GM21737 (cell line): ENCODE measurements around the gene PTPRCAP.
A peak's percentile ranks its signal among the peaks of the same experiment; 100 is the strongest.
"Not testable (repeated sequence)": the region's sequence is repeated elsewhere in the genome, so short reads cannot be mapped to it uniquely, and the experiment has no call there.

ENCODE experiments used
- ATAC-seq: cut with Tn5 transposase; IDR thresholded peaks from one replicate; pipeline ENCODE4 v1.9.1; 2021; ENCODE audit warnings: mild to moderate bottlenecking, moderate library complexity; ENCODE audit not compliant: unreplicated experiment

Gene PTPRCAP

GRCh38 chr11:67437082-67437808 lies at the start of gene PTPRCAP:
TSS of gene PTPRCAP (minus strand) at chr11:67437682. CDS start at chr11:67437619, 63 bp downstream.
- no peak for ATAC-seq

GRCh38 chr11:67486481-67487195 lies 49.2 kb upstream of the PTPRCAP start:
- ATAC-seq: no peak

GRCh38 chr11:67485873-67486361 lies 48.4 kb upstream of the PTPRCAP start:
- not testable (repeated sequence) for ATAC-seq

- no peak for ATAC-seq
These were observed 47.4 kb upstream of the PTPRCAP start for GRCh38 chr11:67484847-67485311.

GRCh38 chr11:67483831-67484665 lies 46.6 kb upstream of the PTPRCAP start:
- no peak for ATAC-seq

- ATAC-seq: peak; percentile 60
These were observed 45.6 kb upstream of the PTPRCAP start, which contains the start of gene AIP for GRCh38 chr11:67482827-67483798. TSS of gene AIP (plus strand) at chr11:67483026. CDS start at chr11:67483159, 133 bp downstream.

- ATAC-seq: no peak
These were observed 44.9 kb upstream of the PTPRCAP start for GRCh38 chr11:67482275-67482826.

- not testable (repeated sequence) for ATAC-seq
These were observed 40.0 kb upstream of the PTPRCAP start for GRCh38 chr11:67477344-67478050.

- not testable (repeated sequence) for ATAC-seq
These were observed 39.2 kb upstream of the PTPRCAP start for GRCh38 chr11:67476692-67477091.

GRCh38 chr11:67472882-67473281 lies 35.4 kb upstream of the PTPRCAP start:
- no peak for ATAC-seq

GRCh38 chr11:67470337-67471002 lies 33.0 kb upstream of the PTPRCAP start:
- no peak for ATAC-seq

GRCh38 chr11:67469508-67469811 lies 32.0 kb upstream of the PTPRCAP start:
- no peak for ATAC-seq

- peak; percentile 67 for ATAC-seq
These were observed 31.5 kb upstream of the PTPRCAP start, which contains the start of gene TMEM134 for GRCh38 chr11:67468759-67469507. TSS of gene TMEM134 (minus strand) at chr11:67469251. CDS start at chr11:67469192, 59 bp downstream.

GRCh38 chr11:67468456-67468758 lies 30.9 kb upstream of the PTPRCAP start:
- no peak for ATAC-seq

GRCh38 chr11:67468056-67468455 lies 30.6 kb upstream of the PTPRCAP start:
- no peak for ATAC-seq

GRCh38 chr11:67466962-67467771 lies 29.7 kb upstream of the PTPRCAP start:
- no peak for ATAC-seq

- ATAC-seq: no peak
These were observed 28.9 kb upstream of the PTPRCAP start for GRCh38 chr11:67466367-67466766.
